Erythroblast (primary cell): ENCODE results near the gene MIGA1.
A peak's percentile ranks its signal among the peaks of the same experiment; 100 is the strongest.
"Not testable (repeated sequence)": the region's sequence is repeated elsewhere in the genome, so short reads cannot be mapped to it uniquely, and the experiment has no call there.

Experiments
- DNase-seq, 2 experiments: peaks; one replicate each; lab custom pipeline; 2025; lab: John Stamatoyannopoulos, UW
- GATA1 ChIP-seq: IDR thresholded peaks from 2 replicates; pipeline ENCODE4 v1.6.1; 2011; ENCODE audit warnings: low read depth, mild to moderate bottlenecking, control low read depth, low read length, moderate library complexity
- POLR2A ChIP-seq: IDR thresholded peaks from 2 replicates; pipeline ENCODE4 v1.6.1; 2011; ENCODE audit warnings: mild to moderate bottlenecking, low read length

MIGA1 gene

GRCh38 chr1:77779529-77780281, at the start of gene MIGA1:
Gene MIGA1 (plus strand): TSS chr1:77779649. CDS start chr1:77783253, 3,604 bp downstream.
- peak; percentile 90 to 92 for DNase-seq
- TF ChIP-seq GATA1 = no peak
- peak; percentile 30 for TF ChIP-seq POLR2A

- TF ChIP-seq GATA1 = no peak
- TF ChIP-seq POLR2A = no peak
- DNase-seq = no peak
Observed at GRCh38 chr1:77732090-77732489, 47.4 kb upstream of the MIGA1 start.

- TF ChIP-seq GATA1 (no peak), POLR2A (no peak)
- DNase-seq = no peak
Observed at GRCh38 chr1:77739235-77739634, 40.2 kb upstream of the MIGA1 start.

- DNase-seq = no peak
- TF ChIP-seq POLR2A = no peak
- TF ChIP-seq GATA1 = no peak
Observed at GRCh38 chr1:77741316-77741715, 38.1 kb upstream of the MIGA1 start.

- TF ChIP-seq GATA1 = no peak
- no peak for TF ChIP-seq POLR2A
- DNase-seq = no peak
Observed at GRCh38 chr1:77742011-77742555, 37.4 kb upstream of the MIGA1 start.

GRCh38 chr1:77744576-77744975, 34.9 kb upstream of the MIGA1 start:
- peak in 1 of 2 experiments; percentile 9 for DNase-seq
- TF ChIP-seq GATA1 = no peak
- TF ChIP-seq POLR2A = no peak

GRCh38 chr1:77749489-77749888, 30.0 kb upstream of the MIGA1 start:
- not testable (repeated sequence) for DNase-seq

- TF ChIP-seq GATA1 = no peak
- no peak for TF ChIP-seq POLR2A
- no peak for DNase-seq
Observed at GRCh38 chr1:77756052-77756754, 23.2 kb upstream of the MIGA1 start.

GRCh38 chr1:77757066-77757584, 22.3 kb upstream of the MIGA1 start:
- TF ChIP-seq GATA1 (no peak), POLR2A (no peak)
- peak in 1 of 2 experiments; percentile 21 for DNase-seq

- TF ChIP-seq GATA1 (no peak), POLR2A (no peak)
- DNase-seq = peak in 1 of 2 experiments; percentile 40
Observed at GRCh38 chr1:77757603-77758002, 21.8 kb upstream of the MIGA1 start.

GRCh38 chr1:77759071-77760028, 20.1 kb upstream of the MIGA1 start, which contains the start of gene USP33:
Gene USP33 (minus strand): TSS chr1:77759852. CDS start chr1:77741697, 18,155 bp downstream.
- peak; percentile 79 for TF ChIP-seq POLR2A
- no peak for TF ChIP-seq GATA1
- DNase-seq = peak; percentile 88 to 92

- DNase-seq = peak; percentile 38 to 61
- TF ChIP-seq POLR2A = no peak
- TF ChIP-seq GATA1 = no peak
Observed at GRCh38 chr1:77762072-77762476, 17.4 kb upstream of the MIGA1 start.

- TF ChIP-seq POLR2A (no peak), GATA1 (no peak)
- no peak for DNase-seq
Observed at GRCh38 chr1:77768006-77768405, 11.4 kb upstream of the MIGA1 start.
